HEK293 (cell line): ENCODE measurements around the gene GRIK2.
A peak's percentile ranks its signal among the peaks of the same experiment; 100 is the strongest.

Experiments
- CTCF ChIA-PET: fragments of 350-600 bp; formaldehyde crosslinking; extraction: SDS; loops from one replicate; lab custom pipeline; 2021; ENCODE audit warnings: antibody characterized with exemption; lab: Yijun Ruan, JAX
- POLR2A ChIA-PET: fragments of 300-600 bp; formaldehyde crosslinking; extraction: SDS; loops from one replicate; lab custom pipeline; 2020; ENCODE audit warnings: antibody characterized with exemption, inconsistent platforms; lab: Yijun Ruan, JAX
- H3K27ac ChIP-seq: fragments of 200-500 bp; sonication (Bioruptor generic); 2 replicates; pipeline ENCODE4 v1.5.1; 2014; ENCODE audit warnings: low read depth, low read length, control low read depth, inconsistent platforms; ENCODE audit errors: extremely low read depth
- H3K36me3 ChIP-seq, 2 experiments: fragments of 200-500 bp in 1 of 2; sonication (Bioruptor generic) in 1 of 2; 1 replicate in 1 of 2; 2 replicates in 1 of 2; pipeline ENCODE4 v1.5.1; 2014 to 2017; ENCODE audit warnings: inconsistent platforms in 2 of 2, low read length in 2 of 2; ENCODE audit not compliant: control insufficient read depth in 2 of 2, insufficient read depth in 1 of 2
- H3K4me1 ChIP-seq: fragments of 200-500 bp; sonication (Bioruptor generic); 2 replicates; pipeline ENCODE4 v1.5.1; 2014; ENCODE audit warnings: mild to moderate bottlenecking, low read length, inconsistent platforms; ENCODE audit not compliant: control insufficient read depth, insufficient read depth
- H3K4me3 ChIP-seq: 2 replicates; pipeline ENCODE4 v1.5.1; 2011; ENCODE audit warnings: low read depth, mild to moderate bottlenecking, control low read depth, low read length, moderate library complexity
- H3K9me3 ChIP-seq: fragments of 200-500 bp; sonication (Bioruptor generic); 2 replicates; pipeline ENCODE4 v1.5.1; 2014; ENCODE audit warnings: low read depth, low read length, inconsistent platforms; ENCODE audit not compliant: control insufficient read depth, insufficient read depth
- ATF2 ChIP-seq: fragments of 450-650 bp; formaldehyde crosslinking; IDR thresholded peaks from 2 replicates; pipeline ENCODE4 v1.5.1; 2016; ENCODE audit warnings: missing biosample characterization, missing genetic modification characterization, low read depth
- EGR2 ChIP-seq: fragments of 450-650 bp; formaldehyde crosslinking; IDR thresholded peaks from 2 replicates; pipeline ENCODE4 v1.5.1; 2016; ENCODE audit warnings: low read depth, missing biosample characterization, missing genetic modification characterization
- INSM2 ChIP-seq: fragments of 450-650 bp; formaldehyde crosslinking; IDR thresholded peaks from 2 replicates; pipeline ENCODE4 v1.5.1; 2016; ENCODE audit warnings: missing biosample characterization, missing genetic modification characterization
- ZBTB44 ChIP-seq: fragments of 450-650 bp; IDR thresholded peaks from 2 replicates; pipeline ENCODE4 v1.5.1; 2018; ENCODE audit warnings: missing biosample characterization, mild to moderate bottlenecking, missing genetic modification characterization
- ZNF10 ChIP-seq: fragments of 450-650 bp; formaldehyde crosslinking; IDR thresholded peaks from 2 replicates; pipeline ENCODE4 v1.5.1; 2017; ENCODE audit warnings: missing biosample characterization, missing genetic modification characterization
- ZNF146 ChIP-seq: fragments of 450-650 bp; formaldehyde crosslinking; IDR thresholded peaks from 2 replicates; pipeline ENCODE4 v1.5.1; 2016; ENCODE audit warnings: missing biosample characterization, missing genetic modification characterization
- ZNF169 ChIP-seq: fragments of 450-650 bp; formaldehyde crosslinking; IDR thresholded peaks from 2 replicates; pipeline ENCODE4 v1.5.1; 2016; ENCODE audit warnings: missing biosample characterization, missing genetic modification characterization
- ZNF558 ChIP-seq: fragments of 450-650 bp; formaldehyde crosslinking; IDR thresholded peaks from 2 replicates; pipeline ENCODE4 v1.5.1; 2016; ENCODE audit warnings: missing biosample characterization, missing genetic modification characterization
- ZSCAN30 ChIP-seq: fragments of 450-650 bp; IDR thresholded peaks from 2 replicates; pipeline ENCODE4 v1.5.1; 2018; ENCODE audit warnings: missing biosample characterization, mild to moderate bottlenecking, missing genetic modification characterization, moderate library complexity
- TF ChIP-seq, protein P1 (sequence below): fragments of 450-650 bp; formaldehyde crosslinking; conservative IDR thresholded peaks from 2 replicates; pipeline ENCODE4 v1.5.1; 2016; ENCODE audit warnings: low read depth, missing biosample characterization, missing genetic modification characterization
- TF ChIP-seq, protein P2 (sequence below): fragments of 450-650 bp; formaldehyde crosslinking; IDR thresholded peaks from 2 replicates; pipeline ENCODE4 v1.5.1; 2016; ENCODE audit warnings: missing biosample characterization, missing genetic modification characterization
- TF ChIP-seq, protein P3 (sequence below): fragments of 450-650 bp; formaldehyde crosslinking; IDR thresholded peaks from 2 replicates; pipeline ENCODE4 v1.5.1; 2016; ENCODE audit warnings: missing biosample characterization, missing genetic modification characterization

GRIK2 gene

DNA sequence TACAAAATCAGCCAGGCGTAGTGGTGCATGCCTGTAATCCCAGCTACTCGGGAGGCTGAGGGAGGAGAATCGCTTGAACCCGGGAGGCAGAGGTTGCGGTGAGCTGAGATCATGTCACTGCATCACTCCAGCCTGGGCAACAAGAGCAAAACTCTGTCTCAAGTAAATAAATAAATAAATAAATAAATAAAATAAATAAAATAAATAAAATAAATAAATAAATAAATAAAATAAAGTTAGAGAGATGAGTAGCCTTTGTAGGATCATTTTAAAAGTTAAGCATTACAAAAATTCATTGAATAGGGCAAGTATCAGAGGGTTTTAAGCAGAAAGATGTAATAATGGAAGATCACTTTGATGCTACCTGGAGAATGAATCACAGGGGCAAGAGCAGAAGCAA lies 9.8 kb upstream of the GRIK2 start (continued):
- TF ChIP-seq, protein P1, sequence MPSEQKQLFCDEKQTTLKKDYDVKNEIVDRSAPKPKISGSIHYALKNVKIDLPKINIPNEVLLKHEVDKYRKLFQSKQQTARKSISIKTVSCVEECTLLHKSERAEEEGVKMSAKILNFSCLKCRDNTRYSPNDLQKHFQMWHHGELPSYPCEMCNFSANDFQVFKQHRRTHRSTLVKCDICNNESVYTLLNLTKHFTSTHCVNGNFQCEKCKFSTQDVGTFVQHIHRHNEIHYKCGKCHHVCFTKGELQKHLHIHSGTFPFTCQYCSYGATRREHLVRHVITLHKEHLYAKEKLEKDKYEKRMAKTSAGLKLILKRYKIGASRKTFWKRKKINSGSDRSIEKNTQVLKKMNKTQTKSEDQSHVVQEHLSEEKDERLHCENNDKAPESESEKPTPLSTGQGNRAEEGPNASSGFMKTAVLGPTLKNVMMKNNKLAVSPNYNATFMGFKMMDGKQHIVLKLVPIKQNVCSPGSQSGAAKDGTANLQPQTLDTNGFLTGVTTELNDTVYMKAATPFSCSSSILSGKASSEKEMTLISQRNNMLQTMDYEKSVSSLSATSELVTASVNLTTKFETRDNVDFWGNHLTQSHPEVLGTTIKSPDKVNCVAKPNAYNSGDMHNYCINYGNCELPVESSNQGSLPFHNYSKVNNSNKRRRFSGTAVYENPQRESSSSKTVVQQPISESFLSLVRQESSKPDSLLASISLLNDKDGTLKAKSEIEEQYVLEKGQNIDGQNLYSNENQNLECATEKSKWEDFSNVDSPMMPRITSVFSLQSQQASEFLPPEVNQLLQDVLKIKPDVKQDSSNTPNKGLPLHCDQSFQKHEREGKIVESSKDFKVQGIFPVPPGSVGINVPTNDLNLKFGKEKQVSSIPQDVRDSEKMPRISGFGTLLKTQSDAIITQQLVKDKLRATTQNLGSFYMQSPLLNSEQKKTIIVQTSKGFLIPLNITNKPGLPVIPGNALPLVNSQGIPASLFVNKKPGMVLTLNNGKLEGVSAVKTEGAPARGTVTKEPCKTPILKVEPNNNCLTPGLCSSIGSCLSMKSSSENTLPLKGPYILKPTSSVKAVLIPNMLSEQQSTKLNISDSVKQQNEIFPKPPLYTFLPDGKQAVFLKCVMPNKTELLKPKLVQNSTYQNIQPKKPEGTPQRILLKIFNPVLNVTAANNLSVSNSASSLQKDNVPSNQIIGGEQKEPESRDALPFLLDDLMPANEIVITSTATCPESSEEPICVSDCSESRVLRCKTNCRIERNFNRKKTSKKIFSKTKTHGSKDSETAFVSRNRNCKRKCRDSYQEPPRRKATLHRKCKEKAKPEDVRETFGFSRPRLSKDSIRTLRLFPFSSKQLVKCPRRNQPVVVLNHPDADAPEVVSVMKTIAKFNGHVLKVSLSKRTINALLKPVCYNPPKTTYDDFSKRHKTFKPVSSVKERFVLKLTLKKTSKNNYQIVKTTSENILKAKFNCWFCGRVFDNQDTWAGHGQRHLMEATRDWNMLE (tag by site-specific recombination): peak; percentile 76; the same call in 1 of the 2 replicates

DNA sequence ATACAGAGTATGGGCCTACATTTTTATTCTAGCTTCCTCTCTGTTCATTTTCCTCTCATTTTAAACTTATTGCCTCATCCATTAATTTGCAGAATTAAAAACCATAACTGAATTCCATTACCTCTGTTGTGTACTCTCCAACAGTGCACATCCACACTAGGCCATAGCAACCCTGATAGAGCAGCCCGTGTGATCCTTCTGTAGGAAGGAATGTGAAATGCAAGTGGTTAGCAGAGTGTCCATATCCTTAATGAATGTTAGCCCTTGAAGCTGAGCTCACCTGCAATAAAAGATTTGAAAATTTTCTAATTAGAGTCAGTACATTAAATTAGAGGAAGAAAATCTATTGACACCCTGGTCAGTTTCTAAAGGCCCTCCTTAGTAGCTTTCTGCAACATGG lies 6.5 kb upstream of the GRIK2 start:
- ChIA-PET CTCF (interaction anchor here (0.6 to 1.2 kb wide), 3 partner anchors 343 to 1279 kb away, joined by 3 read pairs; no protein-coding TSS in a partner anchor), POLR2A (no interaction called here)
- no peak for TF ChIP-seq ZBTB44 (tag by site-specific recombination)
- TF ChIP-seq, protein P2, sequence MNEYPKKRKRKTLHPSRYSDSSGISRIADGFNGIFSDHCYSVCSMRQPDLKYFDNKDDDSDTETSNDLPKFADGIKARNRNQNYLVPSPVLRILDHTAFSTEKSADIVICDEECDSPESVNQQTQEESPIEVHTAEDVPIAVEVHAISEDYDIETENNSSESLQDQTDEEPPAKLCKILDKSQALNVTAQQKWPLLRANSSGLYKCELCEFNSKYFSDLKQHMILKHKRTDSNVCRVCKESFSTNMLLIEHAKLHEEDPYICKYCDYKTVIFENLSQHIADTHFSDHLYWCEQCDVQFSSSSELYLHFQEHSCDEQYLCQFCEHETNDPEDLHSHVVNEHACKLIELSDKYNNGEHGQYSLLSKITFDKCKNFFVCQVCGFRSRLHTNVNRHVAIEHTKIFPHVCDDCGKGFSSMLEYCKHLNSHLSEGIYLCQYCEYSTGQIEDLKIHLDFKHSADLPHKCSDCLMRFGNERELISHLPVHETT: no peak
- TF ChIP-seq ZNF558 (tag by site-specific recombination): no peak
- TF ChIP-seq ZSCAN30 (tag by site-specific recombination): no peak
- no peak for TF ChIP-seq ZNF146 (tag by site-specific recombination)
- TF ChIP-seq EGR2 (tag by site-specific recombination): no peak
- TF ChIP-seq, protein P3, sequence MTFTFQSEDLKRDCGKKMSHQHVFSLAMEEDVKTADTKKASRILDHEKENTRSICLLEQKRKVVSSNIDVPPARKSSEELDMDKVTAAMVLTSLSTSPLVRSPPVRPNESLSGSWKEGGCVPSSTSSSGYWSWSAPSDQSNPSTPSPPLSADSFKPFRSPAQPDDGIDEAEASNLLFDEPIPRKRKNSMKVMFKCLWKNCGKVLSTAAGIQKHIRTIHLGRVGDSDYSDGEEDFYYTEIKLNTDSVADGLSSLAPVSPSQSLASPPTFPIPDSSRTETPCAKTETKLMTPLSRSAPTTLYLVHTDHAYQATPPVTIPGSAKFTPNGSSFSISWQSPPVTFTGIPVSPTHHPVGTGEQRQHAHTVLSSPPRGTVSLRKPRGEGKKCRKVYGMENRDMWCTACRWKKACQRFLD (tag by site-specific recombination): no peak
- H3K27ac ChIP-seq: no peak overlapping the region
- H3K4me3 ChIP-seq: no peak overlapping the region
- H3K9me3 ChIP-seq: no peaks in the 10 kb centered on the region
- no peaks in the 10 kb centered on the region; the same call in 1 of the 2 replicates for H3K4me1 ChIP-seq
- H3K36me3 ChIP-seq: no peaks in the 10 kb centered on the region

GRCh38 chr6:101391772-101392585 lies 1.5 kb upstream of the GRIK2 start:
- Histone ChIP-seq H3K27ac (no peak overlapping the region), H3K9me3 (no peaks in the 10 kb centered on the region), H3K4me1 (peaks cover 4% of the 10 kb centered on the region), H3K4me3 (no peak overlapping the region), H3K36me3 (no peaks in the 10 kb centered on the region)
- POLR2A ChIA-PET: no interaction called here
- CTCF ChIA-PET: interaction anchor here (0.8 kb wide), 1 partner anchor 1104 kb away, joined by 3 read pairs; no protein-coding TSS in a partner anchor
- TF ChIP-seq, protein P2: no peak
- TF ChIP-seq ZNF10 (tag by site-specific recombination): no peak
- no peak for TF ChIP-seq ZNF169 (tag by site-specific recombination)
- no peak for TF ChIP-seq ATF2 (tag by site-specific recombination)
- TF ChIP-seq INSM2: no peak
